Right lung (tissue), 5 donors: ENCODE measurements around the gene SMIM1. TPM values are rescaled to one million over a fixed set of nuclear protein-coding genes. Genes with fewer than 3 reads are reported as not detected.
A peak's percentile ranks its signal among the peaks of the same experiment; 100 is the strongest.

Experiments used
- DNase-seq, 2 donors: peaks; one replicate each; pipeline ENCODE4 v3.0.0-alpha.2; 2013
- polyA plus RNA-seq, 5 donors: library from polyadenylated mRNA; unstranded; fragments of 120-200 nt; gene quantifications; one replicate each; pipeline versions ENCODE4 v1.2.1 to v1.2.3, GENCODE V29; 2013; ENCODE audit warnings: inconsistent platforms in 1 of 5, low replicate concordance in 1 of 5; ENCODE audit not compliant: insufficient read length in 5 of 5, insufficient read depth in 1 of 5

SMIM1 gene
- polyA plus RNA-seq, 5 donors = 2.8 to 9.1 (median 4.6) TPM

GRCh38 chr1:3753656-3754454 is 18.7 kb upstream of the SMIM1 start:
- DNase-seq = no peak

GRCh38 chr1:3756394-3756793 is 16.2 kb upstream of the SMIM1 start:
- DNase-seq = no peak

DNA sequence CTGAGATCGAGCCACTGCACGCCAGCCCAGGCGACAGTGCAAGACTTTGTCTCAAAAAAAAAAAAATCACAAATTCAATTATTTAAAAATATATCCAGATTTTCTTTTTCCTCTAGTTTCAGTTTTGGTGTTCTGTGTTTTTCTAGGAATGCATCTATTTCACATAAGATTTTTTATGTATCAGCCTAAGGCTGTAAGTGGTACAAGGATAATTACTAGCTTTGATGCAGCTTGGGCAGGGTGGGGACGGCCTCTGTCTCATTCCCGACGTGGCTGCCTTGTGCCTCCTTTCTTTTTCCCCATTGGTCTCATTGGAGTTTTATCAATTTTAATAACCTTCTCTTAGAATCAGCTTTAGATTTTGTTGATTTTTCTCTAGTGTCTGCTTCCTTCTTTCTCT is 13.4 kb upstream of the SMIM1 start:
- DNase-seq = no peak

DNA sequence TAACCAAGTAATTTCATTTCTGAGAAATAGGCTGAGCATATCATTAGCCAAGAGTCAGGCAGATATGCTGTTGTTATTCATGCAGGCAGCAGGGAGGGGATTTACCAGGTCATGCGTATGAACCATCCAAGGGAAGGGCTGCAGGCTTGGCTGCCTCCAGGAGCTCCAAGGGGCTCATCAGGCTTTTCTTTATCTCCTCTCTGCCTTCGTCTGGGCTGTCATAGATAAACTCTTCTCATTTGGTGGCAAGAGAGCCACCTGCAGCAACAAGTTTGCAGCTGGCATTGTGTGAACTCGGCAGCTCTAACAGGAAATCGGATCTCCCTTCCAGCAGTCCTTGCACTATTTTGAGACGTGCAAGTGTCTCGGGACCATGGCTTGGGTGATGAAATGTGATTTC is 12.8 kb upstream of the SMIM1 start:
- no peak for DNase-seq

GRCh38 chr1:3761296-3762010 is 11.1 kb upstream of the SMIM1 start:
- DNase-seq = no peak

GRCh38 chr1:3762151-3762872 is 10.2 kb upstream of the SMIM1 start:
- no peak for DNase-seq

- no peak for DNase-seq
Measured at GRCh38 chr1:3762873-3763228, 9.7 kb upstream of the SMIM1 start.

GRCh38 chr1:3763351-3764125 is 9.0 kb upstream of the SMIM1 start:
- DNase-seq = no peak

GRCh38 chr1:3767328-3767925 is 5.1 kb upstream of the SMIM1 start:
- no peak for DNase-seq

DNA sequence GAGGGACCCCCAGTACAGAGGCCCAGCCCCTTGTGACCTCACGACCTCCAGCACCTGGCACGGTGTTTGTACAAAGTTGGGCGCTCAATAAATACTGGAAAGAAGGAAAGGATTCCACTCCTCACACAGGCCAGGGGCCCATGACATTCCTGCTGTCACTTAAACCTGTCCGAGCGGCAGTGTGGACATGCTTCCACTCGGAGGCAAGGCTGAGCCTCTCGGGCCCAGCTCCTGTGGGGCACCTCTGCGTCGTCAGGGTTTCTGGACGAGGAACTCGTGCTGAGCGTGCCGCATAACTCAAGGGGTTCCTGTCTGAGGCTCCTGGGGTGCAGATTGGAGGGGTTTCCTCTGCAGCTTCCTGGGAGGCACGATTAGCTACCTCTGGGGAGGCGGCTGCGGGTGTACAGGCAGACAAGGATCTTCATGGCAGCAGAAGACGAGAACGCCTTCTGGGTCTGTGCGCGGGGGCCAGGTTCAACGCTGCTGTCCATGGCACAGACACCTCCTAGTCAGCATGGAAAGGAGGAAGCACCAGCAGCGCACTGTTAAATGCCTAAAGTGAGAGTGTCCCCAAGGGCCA is 3.6 kb upstream of the SMIM1 start:
- no peak for DNase-seq

DNA sequence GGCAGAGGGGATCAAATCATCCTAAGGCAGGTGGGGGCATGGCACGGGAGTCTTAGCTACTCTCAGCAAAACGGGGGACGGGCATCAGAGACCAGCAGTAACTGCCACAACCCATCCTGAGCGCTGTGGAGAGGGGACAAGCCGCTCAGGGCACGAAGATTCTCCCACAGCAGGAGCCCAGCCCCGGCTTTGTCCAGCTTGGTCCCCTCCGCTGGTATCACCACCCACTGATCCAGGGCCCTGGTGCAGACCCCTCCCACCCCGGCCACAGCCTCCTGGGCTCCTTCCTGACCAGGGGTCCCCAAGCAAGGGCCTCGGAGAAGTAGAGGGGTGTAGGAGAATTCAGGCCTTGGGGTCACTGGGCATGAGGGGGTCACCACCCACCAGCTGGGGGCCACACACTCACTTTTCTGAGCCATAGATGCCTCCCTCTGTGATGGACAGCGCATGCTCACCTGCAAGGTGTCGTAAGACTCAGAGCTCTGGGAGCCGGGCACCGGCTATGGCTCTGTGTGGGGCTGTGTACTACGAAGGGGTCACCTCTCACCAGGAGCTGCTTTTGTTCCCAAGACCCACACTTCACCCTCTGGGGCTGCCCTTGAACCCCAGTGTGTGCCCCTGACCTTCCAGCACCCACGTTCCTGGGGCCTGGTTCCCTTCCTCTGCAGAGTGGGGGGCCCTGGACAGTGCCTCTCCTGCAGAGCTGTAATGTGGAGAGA is 2.3 kb upstream of the SMIM1 start:
- DNase-seq = no peak

- no peak for DNase-seq
Measured at GRCh38 chr1:3771108-3772026, 1.2 kb upstream of the SMIM1 start.

DNA sequence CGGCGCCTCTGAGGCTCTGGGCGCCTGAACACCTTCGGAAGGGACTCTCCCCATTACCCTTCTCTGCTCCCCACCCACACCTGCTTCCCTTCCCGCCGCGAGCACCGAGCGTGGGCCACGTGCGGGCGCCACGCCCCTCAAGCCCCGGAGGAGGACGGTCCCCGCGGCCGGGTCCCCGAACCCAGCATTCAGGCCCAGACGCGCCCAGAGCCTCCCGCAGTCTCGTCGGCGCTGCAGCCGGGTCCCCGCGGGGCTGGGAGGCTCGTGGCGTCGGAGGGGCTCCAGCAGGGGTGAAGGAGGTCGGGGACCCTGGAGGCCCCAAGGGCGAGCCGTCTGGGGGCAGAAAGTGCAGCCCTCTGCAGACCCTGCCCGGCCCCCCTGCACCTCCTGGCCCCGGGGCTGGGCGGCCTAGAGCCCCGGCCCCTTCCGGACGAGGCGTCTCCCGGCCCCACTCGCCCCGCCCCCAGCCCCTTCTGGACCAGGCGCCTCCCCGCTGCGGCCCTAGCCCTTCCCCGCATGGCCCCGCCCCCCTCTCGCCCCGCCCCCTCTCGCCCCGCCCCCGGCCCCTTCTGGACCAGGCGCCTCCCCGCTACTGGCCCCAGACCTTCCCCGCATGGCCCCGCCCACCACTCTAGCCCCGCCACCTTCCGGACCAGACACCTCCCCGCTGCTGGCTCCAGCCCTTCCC is 378 bp upstream of the SMIM1 start:
- DNase-seq = peak; percentile 78 to 82

DNA sequence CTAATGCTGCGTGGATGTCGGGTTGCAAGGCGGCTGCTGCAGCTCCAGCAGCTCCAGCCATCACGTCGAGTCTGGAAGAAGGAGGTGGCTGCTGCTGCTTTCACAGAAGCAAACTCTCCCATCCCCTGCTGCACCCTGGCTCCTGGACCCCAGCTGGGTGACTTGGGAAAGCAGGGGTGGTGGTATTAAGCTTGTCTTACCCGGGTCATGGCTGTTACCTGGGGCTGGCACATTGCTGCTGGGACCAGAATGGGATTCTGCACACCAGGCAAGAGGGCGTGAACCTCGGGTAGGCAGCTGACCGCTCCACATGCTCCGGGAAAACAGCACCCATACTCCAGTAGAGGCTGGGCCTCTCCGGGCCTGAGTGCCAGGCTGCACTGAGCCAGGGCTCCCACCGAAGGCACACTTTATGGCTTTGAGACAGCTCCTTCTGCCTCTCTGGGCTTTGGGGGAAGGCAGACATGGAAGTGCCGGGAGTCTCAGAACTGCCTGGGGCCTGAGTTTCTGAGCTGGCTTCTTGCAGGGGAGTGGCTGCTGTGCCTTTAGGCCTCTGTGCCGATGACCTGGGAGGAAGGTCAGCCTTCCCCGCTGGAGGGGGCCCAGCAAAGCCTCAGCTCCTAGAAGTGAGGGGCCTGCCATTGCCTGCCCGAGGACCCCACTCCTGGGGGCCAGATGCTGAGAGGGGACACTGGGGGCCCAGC is 1.2 kb downstream of the SMIM1 start:
- DNase-seq = no peak

GRCh38 chr1:3774276-3774945 is 1.9 kb downstream of the SMIM1 start:
- DNase-seq = no peak

- no peak for DNase-seq
Measured at GRCh38 chr1:3774946-3775489, 2.5 kb downstream of the SMIM1 start.
